ENCODE results near the gene DNAH1.

Gene DNAH1

DNA sequence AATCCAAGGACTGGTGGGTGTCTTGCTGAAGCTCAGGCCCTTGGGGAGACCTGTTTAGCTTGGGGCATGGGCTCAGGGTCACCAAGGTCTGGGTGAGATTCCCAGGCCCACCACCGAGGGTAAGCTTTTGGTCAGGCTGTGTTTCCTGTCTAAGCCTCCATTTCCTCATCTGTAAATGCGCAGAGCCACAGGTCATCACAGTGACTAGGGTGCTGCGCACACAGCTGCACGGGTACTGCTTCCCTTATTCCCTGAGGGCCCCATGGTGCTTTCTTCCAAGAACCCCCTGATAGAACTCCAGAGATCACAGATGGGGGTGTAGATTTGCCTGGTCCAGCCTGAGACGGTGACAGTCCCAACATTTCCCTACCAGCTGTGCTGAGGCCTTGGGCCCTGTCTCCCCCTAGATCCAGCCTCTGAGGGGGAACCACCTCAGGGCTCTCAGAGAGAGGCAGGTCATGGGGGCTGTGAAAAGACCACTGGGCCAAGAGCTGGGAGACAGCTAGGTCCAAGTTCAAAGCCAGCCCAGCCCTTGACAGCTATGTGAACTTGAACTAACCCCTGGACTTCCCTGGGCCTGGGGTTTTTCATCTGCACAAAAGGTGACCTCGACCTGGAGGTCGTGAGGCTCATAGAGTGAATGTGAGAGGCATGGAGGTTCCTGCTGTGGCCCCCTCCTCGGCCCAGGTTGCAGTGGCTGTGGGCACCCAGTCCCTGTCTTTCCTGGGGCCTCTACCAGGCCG, 68.1 kb downstream of the DNAH1 start:
- no peaks in the 10 kb centered on the region for H3K27me3 ChIP-seq (ENCODE audit: low read depth, low read length)
- H3K27ac ChIP-seq (ENCODE audit: low read length): no peak overlapping the region
- no peaks in the 10 kb centered on the region for H3K36me3 ChIP-seq (ENCODE audit: control insufficient read depth in 1 of 2, insufficient read depth in 2 of 2, low read length in 2 of 2)
- H3K4me1 ChIP-seq (ENCODE audit: control insufficient read depth in 1 of 2, insufficient read depth in 2 of 2, low read length in 2 of 2): no peaks in the 10 kb centered on the region
- H3K9me3 ChIP-seq (ENCODE audit: control insufficient read depth in 1 of 2, low read length in 2 of 2): no peaks in the 10 kb centered on the region
- H3K4me3 ChIP-seq (ENCODE audit: low read depth in 1 of 2, low read length in 2 of 2): no peak overlapping the region

GRCh38 chr3:52385157-52385556, 69.0 kb downstream of the DNAH1 start:
- no peak overlapping the region for H3K4me3 ChIP-seq (ENCODE audit: low read depth in 1 of 2, low read length in 2 of 2)
- no peaks in the 10 kb centered on the region for H3K9me3 ChIP-seq (ENCODE audit: control insufficient read depth in 1 of 2, low read length in 2 of 2)
- no peaks in the 10 kb centered on the region for H3K36me3 ChIP-seq (ENCODE audit: control insufficient read depth in 1 of 2, insufficient read depth in 2 of 2, low read length in 2 of 2)
- no peaks in the 10 kb centered on the region for H3K27me3 ChIP-seq (ENCODE audit: low read depth, low read length)
- H3K27ac ChIP-seq (ENCODE audit: low read length): no peak overlapping the region
- no peaks in the 10 kb centered on the region for H3K4me1 ChIP-seq (ENCODE audit: control insufficient read depth in 1 of 2, insufficient read depth in 2 of 2, low read length in 2 of 2)

GRCh38 chr3:52387481-52387880, 71.4 kb downstream of the DNAH1 start:
- H3K4me3 ChIP-seq (ENCODE audit: low read depth in 1 of 2, low read length in 2 of 2): no peak overlapping the region
- H3K4me1 ChIP-seq (ENCODE audit: control insufficient read depth in 1 of 2, insufficient read depth in 2 of 2, low read length in 2 of 2): no peaks in the 10 kb centered on the region
- H3K27ac ChIP-seq (ENCODE audit: low read length): no peak overlapping the region
- H3K36me3 ChIP-seq (ENCODE audit: control insufficient read depth in 1 of 2, insufficient read depth in 2 of 2, low read length in 2 of 2): peaks cover 6 to 7% of the 10 kb centered on the region in 2 donors
- no peaks in the 10 kb centered on the region for H3K27me3 ChIP-seq (ENCODE audit: low read depth, low read length)
- H3K9me3 ChIP-seq (ENCODE audit: control insufficient read depth in 1 of 2, low read length in 2 of 2): no peaks in the 10 kb centered on the region

GRCh38 chr3:52388348-52388821, 72.3 kb downstream of the DNAH1 start:
- Histone ChIP-seq H3K4me3 (ENCODE audit: low read depth in 1 of 2, low read length in 2 of 2) (no peak overlapping the region), H3K27me3 (ENCODE audit: low read depth, low read length) (no peaks in the 10 kb centered on the region), H3K9me3 (ENCODE audit: control insufficient read depth in 1 of 2, low read length in 2 of 2) (no peaks in the 10 kb centered on the region), H3K27ac (ENCODE audit: low read length) (no peak overlapping the region), H3K4me1 (ENCODE audit: control insufficient read depth in 1 of 2, insufficient read depth in 2 of 2, low read length in 2 of 2) (no peaks in the 10 kb centered on the region), H3K36me3 (ENCODE audit: control insufficient read depth in 1 of 2, insufficient read depth in 2 of 2, low read length in 2 of 2) (peaks cover 10 to 14% of the 10 kb centered on the region in 2 donors)

DNA sequence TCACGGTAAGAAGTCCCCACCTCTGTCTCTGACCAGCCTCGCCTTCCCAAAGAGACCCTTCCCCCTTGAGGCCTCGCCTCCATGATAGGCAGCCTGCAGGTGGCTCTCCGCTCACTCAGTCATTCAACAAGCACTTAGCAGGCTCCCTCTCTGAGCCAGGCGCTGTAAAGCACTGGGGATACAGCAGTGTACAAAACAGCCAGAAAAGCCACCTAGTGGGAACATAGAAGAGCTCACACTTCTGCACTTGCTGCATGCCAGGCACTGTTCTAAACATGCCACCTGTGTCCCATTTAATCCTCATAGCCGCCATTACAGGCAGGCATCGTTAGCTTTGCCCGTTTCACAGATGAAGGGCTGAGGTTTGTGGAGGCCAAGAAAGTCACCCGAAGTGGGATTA, 72.8 kb downstream of the DNAH1 start:
- H3K27ac ChIP-seq (ENCODE audit: low read length): no peak overlapping the region
- H3K4me1 ChIP-seq (ENCODE audit: control insufficient read depth in 1 of 2, insufficient read depth in 2 of 2, low read length in 2 of 2): no peaks in the 10 kb centered on the region
- no peak overlapping the region for H3K4me3 ChIP-seq (ENCODE audit: low read depth in 1 of 2, low read length in 2 of 2)
- no peaks in the 10 kb centered on the region for H3K27me3 ChIP-seq (ENCODE audit: low read depth, low read length)
- H3K9me3 ChIP-seq (ENCODE audit: control insufficient read depth in 1 of 2, low read length in 2 of 2): no peaks in the 10 kb centered on the region
- H3K36me3 ChIP-seq (ENCODE audit: control insufficient read depth in 1 of 2, insufficient read depth in 2 of 2, low read length in 2 of 2): peaks cover 12 to 16% of the 10 kb centered on the region in 2 donors

- H3K4me1 ChIP-seq (ENCODE audit: control insufficient read depth in 1 of 2, insufficient read depth in 2 of 2, low read length in 2 of 2): no peaks in the 10 kb centered on the region
- H3K36me3 ChIP-seq (ENCODE audit: control insufficient read depth in 1 of 2, insufficient read depth in 2 of 2, low read length in 2 of 2): peaks cover 14 to 16% of the 10 kb centered on the region in 2 donors
- no peak overlapping the region for H3K27ac ChIP-seq (ENCODE audit: low read length)
- no peaks in the 10 kb centered on the region for H3K9me3 ChIP-seq (ENCODE audit: control insufficient read depth in 1 of 2, low read length in 2 of 2)
- no peaks in the 10 kb centered on the region for H3K27me3 ChIP-seq (ENCODE audit: low read depth, low read length)
- H3K4me3 ChIP-seq (ENCODE audit: low read depth in 1 of 2, low read length in 2 of 2): no peak overlapping the region
These were observed 75.0 kb downstream of the DNAH1 start for GRCh38 chr3:52391096-52391495.

- Histone ChIP-seq H3K4me3 (ENCODE audit: low read depth in 1 of 2, low read length in 2 of 2) (no peak overlapping the region), H3K27ac (ENCODE audit: low read length) (no peak overlapping the region), H3K4me1 (ENCODE audit: control insufficient read depth in 1 of 2, insufficient read depth in 2 of 2, low read length in 2 of 2) (no peaks in the 10 kb centered on the region), H3K9me3 (ENCODE audit: control insufficient read depth in 1 of 2, low read length in 2 of 2) (no peaks in the 10 kb centered on the region), H3K27me3 (ENCODE audit: low read depth, low read length) (no peaks in the 10 kb centered on the region), H3K36me3 (ENCODE audit: control insufficient read depth in 1 of 2, insufficient read depth in 2 of 2, low read length in 2 of 2) (peaks cover 14 to 16% of the 10 kb centered on the region in 2 donors)
These were observed 76.3 kb downstream of the DNAH1 start for GRCh38 chr3:52392216-52392930.

DNA sequence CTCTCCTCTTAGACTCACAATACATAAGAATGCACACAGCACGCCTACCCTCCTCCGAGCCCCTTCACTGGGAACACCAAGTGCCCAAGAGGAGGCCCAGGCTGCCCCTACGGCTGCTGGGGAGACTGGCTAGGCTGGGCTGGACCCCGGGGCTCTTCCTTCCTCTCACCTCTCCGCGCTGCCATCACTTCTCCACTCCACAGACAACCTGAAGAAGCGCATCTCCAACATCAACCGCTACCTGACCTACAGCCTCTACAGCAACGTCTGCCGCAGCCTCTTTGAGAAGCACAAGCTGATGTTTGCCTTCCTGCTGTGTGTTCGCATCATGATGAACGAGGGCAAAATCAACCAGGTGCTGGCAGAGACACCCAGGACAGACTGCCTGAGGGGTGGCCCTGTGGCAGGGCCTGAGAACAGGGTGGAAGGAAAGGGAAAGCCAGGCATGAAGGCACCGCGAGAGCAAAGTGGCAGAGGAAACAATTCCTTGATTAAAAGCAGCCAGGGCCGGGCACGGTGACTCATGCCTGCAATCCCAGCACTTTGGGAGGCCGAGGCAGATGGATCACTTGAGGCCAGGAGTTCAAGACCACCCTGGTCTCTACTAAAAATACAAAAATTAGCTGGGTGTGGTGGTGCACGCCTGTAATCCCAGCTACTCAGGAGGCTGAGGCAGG, 77.2 kb downstream of the DNAH1 start:
- Histone ChIP-seq H3K36me3 (ENCODE audit: control insufficient read depth in 1 of 2, insufficient read depth in 2 of 2, low read length in 2 of 2) (peaks cover 14 to 16% of the 10 kb centered on the region in 2 donors), H3K27ac (ENCODE audit: low read length) (no peak overlapping the region), H3K9me3 (ENCODE audit: control insufficient read depth in 1 of 2, low read length in 2 of 2) (no peaks in the 10 kb centered on the region), H3K4me3 (ENCODE audit: low read depth in 1 of 2, low read length in 2 of 2) (no peak overlapping the region), H3K27me3 (ENCODE audit: low read depth, low read length) (no peaks in the 10 kb centered on the region), H3K4me1 (ENCODE audit: control insufficient read depth in 1 of 2, insufficient read depth in 2 of 2, low read length in 2 of 2) (no peaks in the 10 kb centered on the region)

GRCh38 chr3:52393959-52394670, 78.0 kb downstream of the DNAH1 start:
- Histone ChIP-seq H3K27me3 (ENCODE audit: low read depth, low read length) (no peaks in the 10 kb centered on the region), H3K36me3 (ENCODE audit: control insufficient read depth in 1 of 2, insufficient read depth in 2 of 2, low read length in 2 of 2) (peaks cover 14 to 16% of the 10 kb centered on the region in 2 donors), H3K4me1 (ENCODE audit: control insufficient read depth in 1 of 2, insufficient read depth in 2 of 2, low read length in 2 of 2) (no peaks in the 10 kb centered on the region), H3K4me3 (ENCODE audit: low read depth in 1 of 2, low read length in 2 of 2) (no peak overlapping the region), H3K27ac (ENCODE audit: low read length) (no peak overlapping the region), H3K9me3 (ENCODE audit: control insufficient read depth in 1 of 2, low read length in 2 of 2) (no peaks in the 10 kb centered on the region)

DNA sequence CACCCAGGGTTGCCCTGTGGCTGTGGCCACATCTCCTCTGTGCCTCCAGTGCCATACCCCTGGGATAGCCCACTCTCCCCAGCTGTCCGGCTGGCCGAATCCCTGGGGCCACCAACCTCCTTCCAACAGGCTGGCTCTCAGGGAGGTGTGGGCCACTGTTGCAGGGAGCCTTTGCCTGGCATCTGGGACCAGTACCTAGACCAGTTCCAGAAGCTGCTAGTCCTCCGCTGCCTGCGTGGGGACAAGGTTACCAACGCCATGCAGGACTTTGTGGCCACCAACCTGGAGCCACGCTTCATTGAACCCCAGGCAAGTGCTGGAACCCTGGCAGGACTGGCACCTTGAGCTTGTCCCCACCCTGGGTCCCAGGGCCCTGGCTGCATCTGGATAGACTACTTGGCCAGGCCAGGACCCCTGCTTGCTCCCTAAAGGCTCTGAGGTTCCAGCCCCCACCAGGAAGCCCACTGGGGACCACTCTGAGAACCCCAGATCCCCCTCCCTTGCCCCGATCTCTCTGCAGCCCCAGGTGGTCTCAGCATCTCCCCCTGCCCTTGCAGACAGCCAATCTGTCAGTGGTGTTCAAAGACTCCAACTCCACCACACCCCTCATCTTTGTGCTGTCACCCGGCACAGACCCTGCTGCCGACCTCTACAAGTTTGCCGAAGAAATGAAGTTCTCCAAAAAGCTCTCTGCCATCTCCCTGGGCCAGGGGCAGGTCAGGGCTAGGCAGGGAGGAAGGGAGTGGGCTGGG, 78.8 kb downstream of the DNAH1 start:
- Histone ChIP-seq H3K4me3 (ENCODE audit: low read depth in 1 of 2, low read length in 2 of 2) (no peak overlapping the region), H3K36me3 (ENCODE audit: control insufficient read depth in 1 of 2, insufficient read depth in 2 of 2, low read length in 2 of 2) (peaks cover 14 to 16% of the 10 kb centered on the region in 2 donors), H3K27me3 (ENCODE audit: low read depth, low read length) (no peaks in the 10 kb centered on the region), H3K4me1 (ENCODE audit: control insufficient read depth in 1 of 2, insufficient read depth in 2 of 2, low read length in 2 of 2) (no peaks in the 10 kb centered on the region), H3K9me3 (ENCODE audit: control insufficient read depth in 1 of 2, low read length in 2 of 2) (no peaks in the 10 kb centered on the region), H3K27ac (ENCODE audit: low read length) (no peak overlapping the region)

Measured in muscle layer of duodenum (tissue), 2 donors.